GM13976 (cell line): Measurements from ENCODE around the gene LCN6.

ENCODE experiments used
- DNase-seq: peaks from one replicate; pipeline ENCODE4 v3.0.0; 2012; ENCODE audit warnings: low spot score
- in situ Hi-C: fragments of 300-500 bp; cut with MboI; formaldehyde crosslinking; loops from one replicate; pipeline ENCODE4 v1.12.0; 2022; ENCODE audit warnings: low sequenced_read_pairs, mixed read lengths, inconsistent platforms; ENCODE audit not compliant: unreplicated experiment
- TF ChIP-seq, protein P1 (sequence below): IDR thresholded peaks from 2 replicates; pipeline ENCODE4 v1.5.1; 2012; ENCODE audit warnings: borderline replicate concordance, mild to moderate bottlenecking; ENCODE audit not compliant: insufficient read depth; ENCODE audit errors: extremely low read depth, missing control alignments, control extremely low read depth

LCN6 gene

DNA sequence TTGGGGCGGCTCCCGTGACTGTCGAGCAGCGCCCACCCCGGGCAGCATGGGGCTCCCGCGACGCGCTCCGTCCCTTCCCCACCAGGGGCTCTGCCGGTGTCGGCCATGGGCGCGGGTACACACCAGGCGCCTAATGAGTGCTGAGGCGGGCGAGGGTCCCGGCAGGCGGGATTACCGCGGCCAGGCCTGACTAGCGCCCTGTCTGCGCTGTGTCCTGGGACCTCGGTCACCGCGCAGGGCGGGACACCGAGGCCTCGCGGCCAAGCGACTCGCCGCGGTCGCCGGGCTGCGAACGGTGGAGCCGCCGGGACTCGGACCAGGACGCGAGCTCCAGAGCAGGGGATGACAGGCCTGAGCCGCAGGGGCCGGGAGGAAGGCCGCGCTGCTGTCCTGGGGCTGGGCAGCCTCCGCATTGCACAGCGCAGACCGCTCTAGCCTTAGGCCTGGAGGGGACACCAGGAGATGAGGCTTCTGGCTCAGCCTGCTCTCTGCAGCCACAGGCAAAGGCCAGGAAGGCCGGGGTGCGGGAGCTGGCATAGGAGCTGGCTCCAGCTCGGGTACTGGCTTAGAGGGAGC lies 19.7 kb downstream of the LCN6 start:
- no peak for DNase-seq
- in situ Hi-C loops = no loop called here
- TF ChIP-seq, protein P1, sequence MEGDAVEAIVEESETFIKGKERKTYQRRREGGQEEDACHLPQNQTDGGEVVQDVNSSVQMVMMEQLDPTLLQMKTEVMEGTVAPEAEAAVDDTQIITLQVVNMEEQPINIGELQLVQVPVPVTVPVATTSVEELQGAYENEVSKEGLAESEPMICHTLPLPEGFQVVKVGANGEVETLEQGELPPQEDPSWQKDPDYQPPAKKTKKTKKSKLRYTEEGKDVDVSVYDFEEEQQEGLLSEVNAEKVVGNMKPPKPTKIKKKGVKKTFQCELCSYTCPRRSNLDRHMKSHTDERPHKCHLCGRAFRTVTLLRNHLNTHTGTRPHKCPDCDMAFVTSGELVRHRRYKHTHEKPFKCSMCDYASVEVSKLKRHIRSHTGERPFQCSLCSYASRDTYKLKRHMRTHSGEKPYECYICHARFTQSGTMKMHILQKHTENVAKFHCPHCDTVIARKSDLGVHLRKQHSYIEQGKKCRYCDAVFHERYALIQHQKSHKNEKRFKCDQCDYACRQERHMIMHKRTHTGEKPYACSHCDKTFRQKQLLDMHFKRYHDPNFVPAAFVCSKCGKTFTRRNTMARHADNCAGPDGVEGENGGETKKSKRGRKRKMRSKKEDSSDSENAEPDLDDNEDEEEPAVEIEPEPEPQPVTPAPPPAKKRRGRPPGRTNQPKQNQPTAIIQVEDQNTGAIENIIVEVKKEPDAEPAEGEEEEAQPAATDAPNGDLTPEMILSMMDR = no peak

DNA sequence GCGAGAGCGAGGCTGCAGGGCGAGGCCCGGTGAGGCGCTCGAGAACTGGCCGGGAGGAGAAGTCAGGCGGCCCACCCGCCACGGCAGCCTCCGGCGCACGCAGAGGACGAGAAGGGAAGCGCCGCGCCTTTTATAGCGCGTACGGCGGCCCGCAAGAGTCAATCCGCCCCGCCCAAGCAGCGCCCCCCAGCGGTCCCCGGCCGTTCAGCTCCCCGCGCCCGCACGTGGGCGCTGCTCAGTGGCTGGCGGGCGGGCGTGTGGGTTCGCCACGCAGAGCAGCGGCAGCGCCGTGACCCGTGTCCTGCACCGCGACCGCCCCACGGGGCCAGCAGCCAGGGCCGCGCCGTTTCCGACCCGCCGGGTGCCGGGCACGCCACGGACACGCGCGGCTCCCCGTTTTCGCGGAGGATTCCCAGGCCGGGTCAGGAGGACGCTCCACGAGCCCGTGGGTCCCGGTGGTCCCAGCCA lies 20.2 kb downstream of the LCN6 start:
- TF ChIP-seq, protein P1 = peak; percentile 98
- DNase-seq = peak; percentile 97
- in situ Hi-C loops = no loop called here

DNA sequence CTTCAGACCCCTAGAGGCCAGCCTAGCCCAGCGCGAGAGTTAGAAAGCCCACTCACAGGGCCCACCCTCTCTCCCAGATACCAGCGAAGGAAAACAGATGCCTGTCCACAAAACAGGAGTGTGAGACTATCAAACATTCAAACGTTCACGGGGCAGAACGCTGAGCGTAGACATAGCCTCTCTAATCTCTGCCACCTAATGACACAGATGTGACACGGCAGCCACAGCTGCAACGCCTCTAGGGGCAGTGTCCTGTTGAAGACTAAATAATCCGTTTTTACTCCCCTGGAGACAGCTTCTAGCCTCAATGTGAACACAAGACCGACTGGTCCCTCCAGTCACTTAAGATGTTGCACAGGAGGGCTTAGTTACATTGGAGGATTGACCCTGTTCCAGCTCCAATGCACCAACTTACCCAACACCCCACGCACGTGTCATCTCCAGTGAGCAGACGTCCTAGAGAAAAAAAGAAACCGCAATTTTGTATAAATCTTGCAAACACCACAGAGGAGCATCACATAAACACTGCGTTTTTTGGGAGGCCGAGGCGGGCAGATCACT lies 21.6 kb downstream of the LCN6 start:
- DNase-seq = peak; percentile 81
- TF ChIP-seq, protein P1 = peak; percentile 75
- in situ Hi-C loops = no loop called here

DNA sequence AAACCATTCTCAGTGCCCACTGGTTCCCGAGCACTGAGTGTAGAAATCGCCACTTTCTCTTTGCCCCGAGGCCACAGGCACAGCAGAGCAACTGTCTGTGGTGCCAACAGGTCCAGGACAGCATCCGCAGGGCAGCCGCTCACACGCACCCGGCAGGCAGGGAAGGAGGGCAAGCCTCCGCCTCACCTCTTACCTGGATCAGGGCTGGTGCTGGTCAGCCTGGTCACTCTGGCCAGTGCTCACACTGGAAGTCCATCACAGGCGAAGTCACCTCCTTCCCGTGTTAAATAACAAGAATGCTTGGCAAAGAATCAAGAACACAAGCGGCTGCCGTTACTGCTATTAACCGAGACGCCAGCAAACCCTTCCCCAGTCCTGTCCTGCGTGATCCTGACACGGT lies 22.2 kb downstream of the LCN6 start:
- DNase-seq = no peak
- in situ Hi-C loops = no loop called here
- TF ChIP-seq, protein P1 = no peak

DNA sequence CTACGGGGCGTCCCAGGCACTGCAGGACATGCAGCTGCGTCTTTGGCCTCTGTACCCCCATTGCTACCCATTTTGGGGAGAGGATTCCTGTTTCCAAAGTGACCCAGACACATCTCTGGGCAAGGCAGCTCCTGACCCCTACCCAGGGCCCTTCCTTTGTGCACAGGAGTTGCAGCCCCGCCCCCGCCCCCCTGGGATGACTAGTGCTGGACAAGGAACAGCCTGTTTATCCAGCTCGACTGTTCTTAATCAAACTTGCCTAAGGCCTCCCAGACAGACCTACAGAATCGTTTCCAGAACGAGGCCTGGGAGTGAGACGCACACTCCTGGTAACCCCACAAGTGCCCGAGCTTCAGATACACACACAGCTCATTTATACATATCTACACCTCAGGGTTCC lies 22.7 kb downstream of the LCN6 start:
- TF ChIP-seq, protein P1 = no peak
- in situ Hi-C loops = no loop called here
- DNase-seq = no peak

DNA sequence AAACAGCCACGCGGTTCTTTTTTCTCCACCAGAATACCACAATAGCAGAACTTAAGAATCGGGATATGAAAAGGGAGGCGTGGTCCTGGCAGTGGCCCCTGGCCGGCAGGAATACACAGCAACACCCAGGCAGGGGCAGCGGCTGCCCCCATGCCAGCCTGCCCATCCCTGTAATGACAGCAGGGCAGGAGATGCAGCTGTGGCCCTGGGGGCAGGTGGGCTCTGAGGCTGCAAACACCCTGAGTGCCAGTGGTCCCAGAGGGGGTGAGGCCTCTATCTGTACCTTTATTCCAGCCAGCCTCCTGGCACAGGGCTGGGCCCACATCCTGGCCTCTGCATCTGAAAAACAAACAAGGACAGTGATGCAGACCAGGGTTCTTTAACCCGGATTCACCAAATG lies 23.6 kb downstream of the LCN6 start:
- in situ Hi-C loops = no loop called here
- TF ChIP-seq, protein P1 = no peak
- DNase-seq = no peak
